GM19324 (cell line): ENCODE data around the gene CTAGE1.
"Not testable (repeated sequence)": the region's sequence is repeated elsewhere in the genome, so short reads cannot be mapped to it uniquely, and the experiment has no call there.

ENCODE experiments used
- ATAC-seq: cut with Tn5 transposase; IDR thresholded peaks from one replicate; pipeline ENCODE4 v1.9.1; 2021; ENCODE audit warnings: mild to moderate bottlenecking, moderate library complexity; ENCODE audit not compliant: unreplicated experiment, low FRiP score

CTAGE1 gene

GRCh38 chr18:22394428-22394827 lies 23.3 kb downstream of the CTAGE1 start:
- ATAC-seq = no peak

GRCh38 chr18:22393164-22393563 lies 24.6 kb downstream of the CTAGE1 start:
- not testable (repeated sequence) for ATAC-seq

GRCh38 chr18:22391407-22392345 lies 26.0 kb downstream of the CTAGE1 start:
- ATAC-seq = no peak

GRCh38 chr18:22387787-22388186 lies 29.9 kb downstream of the CTAGE1 start:
- no peak for ATAC-seq

GRCh38 chr18:22387364-22387763 lies 30.4 kb downstream of the CTAGE1 start:
- no peak for ATAC-seq

- ATAC-seq = no peak
These were observed 32.0 kb downstream of the CTAGE1 start for GRCh38 chr18:22385718-22386117.

- no peak for ATAC-seq
These were observed 38.9 kb downstream of the CTAGE1 start for GRCh38 chr18:22378672-22379282.

- no peak for ATAC-seq
These were observed 39.9 kb downstream of the CTAGE1 start for GRCh38 chr18:22377769-22378168.

- ATAC-seq = no peak
These were observed 47.3 kb downstream of the CTAGE1 start for GRCh38 chr18:22370414-22370813.

- ATAC-seq = no peak
These were observed 49.7 kb downstream of the CTAGE1 start for GRCh38 chr18:22368021-22368420.

- ATAC-seq = no peak
These were observed 50.4 kb downstream of the CTAGE1 start for GRCh38 chr18:22367303-22367702.

- no peak for ATAC-seq
These were observed 53.8 kb downstream of the CTAGE1 start for GRCh38 chr18:22363867-22364463.
